ENCODE data around the gene ZFR2. TPM values are rescaled to one million over a fixed set of nuclear protein-coding genes. Genes with fewer than 3 reads are reported as not detected.
"Not testable (repeated sequence)": the region's sequence is repeated elsewhere in the genome, so short reads cannot be mapped to it uniquely, and the experiment has no call there.

ZFR2 gene
- total and polyA plus RNA-seq, 2 of the 8 experiments (the other 6 are each of a cell fraction or from before 2014, with no cell fraction given), result 14.5 to 28.4 TPM

GRCh38 chr19:3816566-3817218 lies 52.1 kb downstream of the ZFR2 start (continued):
- TF ChIP-seq TAF7 (optimal IDR thresholded peaks at IDR 0.05; ENCODE audit: borderline replicate concordance, low read depth, low read length), result no peak
- TF ChIP-seq CHD2 (IDR thresholded peaks at IDR 0.05; ENCODE audit: low read length), result no peak
- TF ChIP-seq KDM5A (IDR thresholded peaks at IDR 0.05; ENCODE audit: low read length), result no peak
- no peak for TF ChIP-seq TBP (IDR thresholded peaks at IDR 0.05; ENCODE audit: low read depth, low read length)

GRCh38 chr19:3816148-3816547 lies 52.7 kb downstream of the ZFR2 start:
- H3K4me3 ChIP-seq (ENCODE audit: extremely low read depth in 1 of 4, insufficient read depth in 2 of 4, low read depth in 3 of 4, low read length in 4 of 4); H3K4me2 ChIP-seq (ENCODE audit: insufficient read depth in 1 of 2, low read depth in 2 of 2, low read length in 2 of 2); DNase-seq (ENCODE audit: low read depth in 1 of 2, low spot score in 2 of 2); H2BK20ac ChIP-seq (ENCODE audit: low read length); H2BK5ac ChIP-seq (ENCODE audit: low read depth, low read length); H3K27ac ChIP-seq (ENCODE audit: low read depth, low read length); H3K36me3 ChIP-seq (ENCODE audit: control insufficient read depth in 2 of 4, insufficient read depth in 4 of 4, low read length in 3 of 4); H3K9me3 ChIP-seq (ENCODE audit: insufficient read depth in 2 of 2, low read depth in 1 of 2, low read length in 1 of 2); H3K18ac ChIP-seq (ENCODE audit: extremely low read depth, low read length); H4K20me1 ChIP-seq (replicated peaks in 1 of 2; ENCODE audit: control insufficient read depth in 1 of 2, insufficient read depth in 2 of 2, low read length in 2 of 2); H3K27me3 ChIP-seq (replicated peaks in 1 of 4; ENCODE audit: control insufficient read depth in 3 of 4, extremely low read depth in 1 of 4, insufficient read depth in 3 of 4, low read length in 3 of 4); H3K79me2 ChIP-seq (ENCODE audit: control insufficient read depth in 1 of 2, insufficient read depth in 2 of 2, low read length in 2 of 2); H3K23me2 ChIP-seq (ENCODE audit: low read depth, low read length); H2BK15ac ChIP-seq (ENCODE audit: low read length); H3K14ac ChIP-seq (ENCODE audit: insufficient read length); H3K4ac ChIP-seq (replicated peaks; ENCODE audit: insufficient read length, low read depth, low read length); H2AFZ ChIP-seq (ENCODE audit: low read length); H3K9ac ChIP-seq (replicated peaks in 1 of 4; ENCODE audit: extremely low read depth in 1 of 4, low read depth in 3 of 4, low read length in 3 of 4); H3K4me1 ChIP-seq (replicated peaks in 1 of 4; ENCODE audit: control insufficient read depth in 3 of 4, insufficient read depth in 4 of 4, low read length in 3 of 4); H3K79me1 ChIP-seq (ENCODE audit: low read depth, low read length); FAIRE-seq; H3K23ac ChIP-seq (ENCODE audit: insufficient read length); H2AK5ac ChIP-seq (ENCODE audit: low read depth, low read length); H3K56ac ChIP-seq (replicated peaks; ENCODE audit: insufficient read length, low read depth, low read length); H4K8ac ChIP-seq (ENCODE audit: extremely low read depth, insufficient read depth, low read length); H2BK120ac ChIP-seq (replicated peaks; ENCODE audit: low read depth, low read length); POLR2A ChIA-PET (ENCODE audit: partially characterized antibody); H4K5ac ChIP-seq (ENCODE audit: insufficient read length, low read depth, low read length); H4K91ac ChIP-seq (replicated peaks; ENCODE audit: insufficient read length, low read length); H2BK12ac ChIP-seq (ENCODE audit: low read depth, low read length): not testable (repeated sequence)
- WGBS, 2 experiments (ENCODE audit: extremely low coverage in 1 of 2, insufficient coverage in 1 of 2, insufficient read length in 1 of 2, insufficient replicate concordance in 2 of 2, low coverage in 1 of 2, low lambda C conversion rate in 2 of 2, missing lambda C conversion rate in 1 of 2), result 95% methylated on average over 8 of the region's 9 CpGs; no CpG with 5 or more reads in 1 of the 2 experiments
- CTCF ChIA-PET (ENCODE audit: partially characterized antibody), result interaction anchor here (0.8 to 1.0 kb wide), 2 partner anchors 32 to 194 kb away, joined by 3 read pairs; no protein-coding TSS in a partner anchor

Measured in H1 (cell line).